H1 (cell line): ENCODE results near the gene MORN5. TPM values are rescaled to one million over a fixed set of nuclear protein-coding genes. Genes with fewer than 3 reads are reported as not detected.

Experiments
- ASH2L ChIP-seq: fragments of 200-600, 300-600 bp; sonication (generic); IDR thresholded peaks from one replicate; pipeline ENCODE4 v1.7.1; 2017; ENCODE audit warnings: low read length
- EZH2 ChIP-seq: fragments of 200-600 bp; sonication (generic); IDR thresholded peaks from 2 replicates; pipeline ENCODE4 v1.7.1; 2012; ENCODE audit warnings: low read depth, mild to moderate bottlenecking, moderate library complexity, low read length, inconsistent platforms; ENCODE audit not compliant: severe bottlenecking
- POU5F1 ChIP-seq: IDR thresholded peaks from 2 replicates; pipeline ENCODE4 v1.6.1; 2011; ENCODE audit warnings: low read depth, mild to moderate bottlenecking, low read length, moderate library complexity
- TAF1 ChIP-seq: IDR thresholded peaks from 2 replicates; pipeline ENCODE4 v1.6.1; 2011; ENCODE audit warnings: mild to moderate bottlenecking, low read depth, low read length
- TAF7 ChIP-seq: optimal IDR thresholded peaks from 2 replicates; pipeline ENCODE3; 2011; ENCODE audit warnings: low read depth, mild to moderate bottlenecking, inconsistent platforms, low read length, moderate library complexity, borderline replicate concordance
- TCF12 ChIP-seq: IDR thresholded peaks from 2 replicates; pipeline ENCODE4 v1.6.1; 2011; ENCODE audit warnings: low read depth, mild to moderate bottlenecking, low read length
- polyA plus RNA-seq, 7 experiments: library from polyadenylated mRNA; depleted of rRNA in 3 of 7; stranded (reverse) in 5 of 7; unstranded in 2 of 7; fragments of >200 nt in 5 of 7; fragments of 200-250 nt in 2 of 7; gene quantifications; 1 replicate in 5 of 7; 2 replicates in 1 of 7; 4 replicates in 1 of 7; pipeline versions ENCODE4 v1.2.1 to v1.2.3, GENCODE V29; 2011 to 2013; ENCODE audit warnings: missing spikeins in 2 of 7, mixed read lengths in 2 of 7
- total RNA-seq: library from RNA; stranded (reverse); fragmentation: NEBNext Ultra II Directional; extraction: Animal tissue kit (Norgen Biotek cat#: 25700); gene quantifications from 2 replicates; pipeline ENCODE4 v1.2.1, GENCODE V29; 2021
- TF ChIP-seq, protein P1 (sequence below): IDR thresholded peaks from 2 replicates; pipeline ENCODE4 v1.6.1; 2012; ENCODE audit warnings: inconsistent platforms

The MORN5 gene
- total and polyA plus RNA-seq, 2 of the 8 experiments (the other 6 are each of a cell fraction or from before 2014, with no cell fraction given) = not detected

GRCh38 chr9:122232796-122233306 is 73.1 kb downstream of the MORN5 start (continued):
- TF ChIP-seq, protein P1, sequence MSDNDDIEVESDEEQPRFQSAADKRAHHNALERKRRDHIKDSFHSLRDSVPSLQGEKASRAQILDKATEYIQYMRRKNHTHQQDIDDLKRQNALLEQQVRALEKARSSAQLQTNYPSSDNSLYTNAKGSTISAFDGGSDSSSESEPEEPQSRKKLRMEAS = no peak
- TF ChIP-seq TAF7 (no peak), POU5F1 (no peak), TCF12 (no peak), TAF1 (no peak), EZH2 (no peak), ASH2L (no peak)
